Astrocyte of the hippocampus (primary cell): ENCODE results near the gene CALR.

Experiments
- DNase-seq: peaks from one replicate; pipeline ENCODE4 v3.0.0; 2011; ENCODE audit warnings: low read depth, low spot score

CALR gene

GRCh38 chr19:12979974-12980373 is 41.6 kb downstream of the CALR start:
- no peak for DNase-seq

GRCh38 chr19:12982648-12983047 is 44.2 kb downstream of the CALR start:
- DNase-seq, result no peak

- DNase-seq, result no peak
Observed at GRCh38 chr19:12983091-12983490, 44.7 kb downstream of the CALR start.

GRCh38 chr19:12983542-12984142 is 45.2 kb downstream of the CALR start:
- DNase-seq, result peak; percentile 96

- DNase-seq, result no peak
Observed at GRCh38 chr19:12984143-12984627, 45.8 kb downstream of the CALR start.

GRCh38 chr19:12984683-12985048 is 46.3 kb downstream of the CALR start:
- no peak for DNase-seq

GRCh38 chr19:12985049-12985776 is 46.8 kb downstream of the CALR start:
- peak; percentile 63 for DNase-seq

GRCh38 chr19:12986726-12987125 is 48.3 kb downstream of the CALR start:
- DNase-seq, result no peak

- DNase-seq, result peak; percentile 0
Observed at GRCh38 chr19:12987190-12987589, 48.8 kb downstream of the CALR start.

- DNase-seq, result no peak
Observed at GRCh38 chr19:12987781-12988180, 49.4 kb downstream of the CALR start.

- peak; percentile 1 for DNase-seq
Observed at GRCh38 chr19:12990431-12990830, 52.0 kb downstream of the CALR start.

GRCh38 chr19:12990853-12991252 is 52.4 kb downstream of the CALR start:
- peak; percentile 0 for DNase-seq

- no peak for DNase-seq
Observed at GRCh38 chr19:12991296-12991695, 52.9 kb downstream of the CALR start.

- no peak for DNase-seq
Observed at GRCh38 chr19:12992729-12993128, 54.3 kb downstream of the CALR start.

- peak; percentile 0 for DNase-seq
Observed at GRCh38 chr19:12993562-12993961, 55.2 kb downstream of the CALR start.
